ENCODE measurements around the gene C1orf216. TPM values are rescaled to one million over a fixed set of nuclear protein-coding genes. Genes with fewer than 3 reads are reported as not detected.

Gene C1orf216
- total RNA-seq, 4 donors from 2014 or later = 10.1 to 16.7 (median 11.3) TPM

DNA sequence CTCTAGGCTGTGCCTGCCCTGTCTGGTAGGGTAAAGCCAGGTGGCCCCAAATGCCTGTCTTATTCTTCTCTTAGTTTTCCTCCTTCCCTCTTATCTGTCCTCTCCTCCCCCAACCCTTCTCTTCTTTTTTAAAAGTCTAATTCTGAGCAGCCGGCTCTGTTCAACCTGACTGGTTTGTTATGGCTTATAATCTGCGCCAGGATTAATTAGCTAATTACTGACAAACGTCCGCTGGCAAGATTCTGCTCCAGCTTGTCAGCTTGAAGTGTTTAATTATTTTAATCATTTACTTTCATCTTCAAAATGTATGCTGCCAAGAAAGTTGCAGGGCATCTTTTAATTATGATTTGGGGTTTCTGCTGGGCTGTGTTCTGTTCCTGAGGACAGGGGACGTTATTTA lies 50.2 kb downstream of the C1orf216 start:
- ATAC-seq (no peak), DNase-seq (no peak)
- intact Hi-C loops (cut with DNase I; ENCODE audit: low total_unique reads) = no loop called here
- in situ Hi-C loops (cut with MboI; ENCODE audit: low sequenced_read_pairs in 4 of 4) = no loop called here
- no peaks in the 10 kb centered on the region for H3K36me3 ChIP-seq
- no peaks in the 10 kb centered on the region for H3K9me3 ChIP-seq
- no peak overlapping the region for H3K27ac ChIP-seq
- H3K4me1 ChIP-seq = no peaks in the 10 kb centered on the region
- H3K4me3 ChIP-seq = no peak overlapping the region
- TF ChIP-seq POLR2A (IDR thresholded peaks at IDR 0.05) (no peak), CTCF (IDR thresholded peaks at IDR 0.05 in 4 of 5, conservative IDR thresholded peaks at IDR 0.05 in 1 of 5) (no peak)
- H3K27me3 ChIP-seq = peaks cover 0 to 3% (median 2%) of the 10 kb centered on the region in 3 donors

GRCh38 chr1:35666916-35667315 lies 51.8 kb downstream of the C1orf216 start:
- no peak overlapping the region for H3K27ac ChIP-seq
- no peaks in the 10 kb centered on the region for H3K4me1 ChIP-seq
- no peak overlapping the region for H3K4me3 ChIP-seq
- intact Hi-C loops (cut with DNase I; ENCODE audit: low total_unique reads) = no loop called here
- in situ Hi-C loops (cut with MboI; ENCODE audit: low sequenced_read_pairs in 4 of 4) = no loop called here
- TF ChIP-seq CTCF (IDR thresholded peaks at IDR 0.05 in 4 of 5, conservative IDR thresholded peaks at IDR 0.05 in 1 of 5) = no peak
- TF ChIP-seq POLR2A (IDR thresholded peaks at IDR 0.05) = no peak
- H3K36me3 ChIP-seq = no peaks in the 10 kb centered on the region
- DNase-seq (no peak), ATAC-seq (no peak)
- H3K27me3 ChIP-seq = peaks cover 0 to 2% (median 0%) of the 10 kb centered on the region in 3 donors
- H3K9me3 ChIP-seq = no peaks in the 10 kb centered on the region

- intact Hi-C loops (cut with DNase I; ENCODE audit: low total_unique reads) (no loop called here), in situ Hi-C loops (cut with MboI; ENCODE audit: low sequenced_read_pairs in 4 of 4) (no loop called here)
- Histone ChIP-seq H3K4me1 (no peaks in the 10 kb centered on the region), H3K9me3 (no peaks in the 10 kb centered on the region), H3K27ac (no peak overlapping the region), H3K36me3 (no peaks in the 10 kb centered on the region), H3K4me3 (no peak overlapping the region), H3K27me3 (peaks cover 0 to 2% (median 0%) of the 10 kb centered on the region in 3 donors)
- ATAC-seq (no peak), DNase-seq (no peak)
- no peak for TF ChIP-seq POLR2A (IDR thresholded peaks at IDR 0.05)
- no peak for TF ChIP-seq CTCF (IDR thresholded peaks at IDR 0.05 in 4 of 5, conservative IDR thresholded peaks at IDR 0.05 in 1 of 5)
Observed at GRCh38 chr1:35666216-35666615, 52.5 kb downstream of the C1orf216 start.

Other genes starting within 250 kb of the C1orf216 start
- gene KIAA0319L, start 161.5 kb downstream of the C1orf216 start, total RNA-seq = 10 to 100 TPM; 44.4 to 85.0 (median 69.2) TPM
- 10 to 100 TPM in 3 of 4 donors, 1 to 10 TPM in 1; 8.7 to 16.8 (median 14.0) TPM for gene NCDN, start 161.1 kb downstream of the C1orf216 start, total RNA-seq
- not detected for gene TFAP2E, start 145.6 kb downstream of the C1orf216 start, total RNA-seq
- 100 to 1,000 TPM in 1 of 4 donors, 10 to 100 TPM in 3; 65.2 to 119 (median 89.9) TPM for gene PSMB2, start 77.4 kb downstream of the C1orf216 start, total RNA-seq
- gene CLSPN, start 51.1 kb upstream of the C1orf216 start, total RNA-seq = under 1 TPM in 2 of 4 donors, not detected in 2; 0.27 to 0.46 TPM
- gene AGO4, start 89.1 kb upstream of the C1orf216 start, total RNA-seq = 10 to 100 TPM; 14.9 to 34.7 (median 23.4) TPM
- 10 to 100 TPM; 11.2 to 12.6 (median 12.4) TPM for gene AGO1, start 164.3 kb upstream of the C1orf216 start, total RNA-seq
- gene AGO3, start 212.2 kb upstream of the C1orf216 start, total RNA-seq = 10 to 100 TPM; 12.8 to 18.8 (median 13.6) TPM

All from gastrocnemius medialis (tissue), 4 donors.